ENCODE results near the gene C9. TPM values are rescaled to one million over a fixed set of nuclear protein-coding genes. Genes with fewer than 3 reads are reported as not detected.

Gene C9
- total RNA-seq, 4 donors from 2014 or later, result not detected

DNA sequence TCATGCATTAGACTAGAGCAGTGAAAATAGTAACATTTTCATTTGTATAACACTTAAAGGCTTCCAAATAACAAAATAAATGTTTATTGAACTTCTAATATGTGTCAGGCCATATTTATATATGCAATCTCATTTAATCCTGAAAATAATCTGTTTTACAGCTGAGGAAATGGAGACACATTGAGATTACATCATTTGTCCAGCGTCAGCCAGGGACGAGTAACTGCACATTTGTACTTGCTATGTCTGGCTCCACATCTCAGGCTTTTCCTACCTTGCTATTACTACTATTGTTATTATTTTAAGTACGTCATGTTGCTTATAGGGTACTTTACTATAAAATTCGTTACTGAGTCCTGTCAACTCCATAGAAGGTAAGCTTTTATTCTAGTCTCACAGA lies 3.8 kb upstream of the C9 start:
- DNase-seq, result no peak
- TF ChIP-seq, protein P1, sequence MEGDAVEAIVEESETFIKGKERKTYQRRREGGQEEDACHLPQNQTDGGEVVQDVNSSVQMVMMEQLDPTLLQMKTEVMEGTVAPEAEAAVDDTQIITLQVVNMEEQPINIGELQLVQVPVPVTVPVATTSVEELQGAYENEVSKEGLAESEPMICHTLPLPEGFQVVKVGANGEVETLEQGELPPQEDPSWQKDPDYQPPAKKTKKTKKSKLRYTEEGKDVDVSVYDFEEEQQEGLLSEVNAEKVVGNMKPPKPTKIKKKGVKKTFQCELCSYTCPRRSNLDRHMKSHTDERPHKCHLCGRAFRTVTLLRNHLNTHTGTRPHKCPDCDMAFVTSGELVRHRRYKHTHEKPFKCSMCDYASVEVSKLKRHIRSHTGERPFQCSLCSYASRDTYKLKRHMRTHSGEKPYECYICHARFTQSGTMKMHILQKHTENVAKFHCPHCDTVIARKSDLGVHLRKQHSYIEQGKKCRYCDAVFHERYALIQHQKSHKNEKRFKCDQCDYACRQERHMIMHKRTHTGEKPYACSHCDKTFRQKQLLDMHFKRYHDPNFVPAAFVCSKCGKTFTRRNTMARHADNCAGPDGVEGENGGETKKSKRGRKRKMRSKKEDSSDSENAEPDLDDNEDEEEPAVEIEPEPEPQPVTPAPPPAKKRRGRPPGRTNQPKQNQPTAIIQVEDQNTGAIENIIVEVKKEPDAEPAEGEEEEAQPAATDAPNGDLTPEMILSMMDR (IDR thresholded peaks at IDR 0.05), result no peak
- TF ChIP-seq POLR2A (IDR thresholded peaks at IDR 0.05), result no peak
- H3K27me3 ChIP-seq, result no peaks in the 10 kb centered on the region
- H3K36me3 ChIP-seq, result no peaks in the 10 kb centered on the region
- no peak overlapping the region for H3K4me3 ChIP-seq (replicated peaks in 1 of 3)
- WGBS, 2 donors, result 70 to 81% methylated on average over 4 of the region's 4 CpGs
- H3K27ac ChIP-seq, result no peak overlapping the region
- intact Hi-C loops (cut with DNase I), result no loop called here
- no peaks in the 10 kb centered on the region for H3K9me3 ChIP-seq
- peaks cover 8 to 13% of the 10 kb centered on the region in 2 donors for H3K4me1 ChIP-seq

GRCh38 chr5:39367711-39368110 lies 3.4 kb upstream of the C9 start:
- 86 to 87% methylated on average over 3 of the region's 3 CpGs for WGBS, 2 donors
- intact Hi-C loops (cut with DNase I), result no loop called here
- H3K4me3 ChIP-seq (replicated peaks in 1 of 3), result no peak overlapping the region
- no peaks in the 10 kb centered on the region for H3K27me3 ChIP-seq
- no peaks in the 10 kb centered on the region for H3K36me3 ChIP-seq
- no peak for DNase-seq
- no peak overlapping the region for H3K27ac ChIP-seq
- no peaks in the 10 kb centered on the region for H3K9me3 ChIP-seq
- TF ChIP-seq, protein P1 (IDR thresholded peaks at IDR 0.05), result no peak
- no peak for TF ChIP-seq POLR2A (IDR thresholded peaks at IDR 0.05)
- peaks cover 8 to 13% of the 10 kb centered on the region in 2 donors for H3K4me1 ChIP-seq

- TF ChIP-seq POLR2A (IDR thresholded peaks at IDR 0.05), result no peak
- 84 to 90% methylated on average over 4 of the region's 4 CpGs for WGBS, 2 donors
- no peaks in the 10 kb centered on the region for H3K4me1 ChIP-seq
- no peak overlapping the region for H3K27ac ChIP-seq
- H3K36me3 ChIP-seq, result no peaks in the 10 kb centered on the region
- no peak overlapping the region for H3K4me3 ChIP-seq (replicated peaks in 1 of 3)
- intact Hi-C loops (cut with DNase I), result no loop called here
- DNase-seq, result no peak
- no peaks in the 10 kb centered on the region for H3K27me3 ChIP-seq
- H3K9me3 ChIP-seq, result no peaks in the 10 kb centered on the region
Observed at GRCh38 chr5:39363217-39363616, 1.1 kb downstream of the C9 start.

- H3K4me1 ChIP-seq, result no peaks in the 10 kb centered on the region
- TF ChIP-seq POLR2A (IDR thresholded peaks at IDR 0.05), result no peak
- TF ChIP-seq, protein P1 (IDR thresholded peaks at IDR 0.05), result no peak
- no peak overlapping the region for H3K4me3 ChIP-seq (replicated peaks in 1 of 3)
- no peaks in the 10 kb centered on the region for H3K36me3 ChIP-seq
- intact Hi-C loops (cut with DNase I), result no loop called here
- WGBS, 2 donors, result 63 to 87% methylated on average over 8 of the region's 8 CpGs
- no peaks in the 10 kb centered on the region for H3K27me3 ChIP-seq
- H3K27ac ChIP-seq, result no peak overlapping the region
- H3K9me3 ChIP-seq, result no peaks in the 10 kb centered on the region
- no peak for DNase-seq
Observed at GRCh38 chr5:39362646-39363045, 1.6 kb downstream of the C9 start.

- DNase-seq, result no peak
- no peak for TF ChIP-seq POLR2A (IDR thresholded peaks at IDR 0.05)
- TF ChIP-seq, protein P1 (IDR thresholded peaks at IDR 0.05), result no peak
- WGBS, 2 donors, result 91 to 94% methylated on average over 4 of the region's 4 CpGs
Observed at GRCh38 chr5:39361306-39361705, 3.0 kb downstream of the C9 start.

More at GRCh38 chr5:39361306-39361705, 3.0 kb downstream of the C9 start:
- intact Hi-C loops (cut with DNase I), result no loop called here
- no peaks in the 10 kb centered on the region for H3K36me3 ChIP-seq
- no peaks in the 10 kb centered on the region for H3K27me3 ChIP-seq
- no peaks in the 10 kb centered on the region for H3K9me3 ChIP-seq
- H3K27ac ChIP-seq, result no peak overlapping the region
- H3K4me1 ChIP-seq, result no peaks in the 10 kb centered on the region
- no peak overlapping the region for H3K4me3 ChIP-seq (replicated peaks in 1 of 3)
